Activated CD4-positive, alpha-beta memory T cell treated with anti-CD3 and anti-CD28 coated beads for 36 hours (primary cell): Measurements from ENCODE around the gene NPIPA2. TPM values are rescaled to one million over a fixed set of nuclear protein-coding genes. Genes with fewer than 3 reads are reported as not detected.
"Not testable (repeated sequence)": the region's sequence is repeated elsewhere in the genome, so short reads cannot be mapped to it uniquely, and the experiment has no call there.

ENCODE experiments used
- CTCF ChIA-PET: fragments of 350-600 bp; sonication (Branson Sonifier 250); formaldehyde crosslinking; loops from one replicate; lab custom pipeline; 2021; ENCODE audit warnings: antibody characterized with exemption, inconsistent platforms; lab: Charles Lee
- POLR2A ChIA-PET: fragments of 350-600 bp; sonication (Branson Sonifier 250); formaldehyde crosslinking; loops from one replicate; lab custom pipeline; 2021; ENCODE audit warnings: antibody characterized with exemption; lab: Charles Lee
- DNase-seq: peaks from one replicate; pipeline ENCODE4 v3.0.0-alpha.2; 2020
- H3K27ac Mint-ChIP-seq: one replicate; pipeline ENCODE4 v1.8.0; 2021; ENCODE audit warnings: mixed read lengths
- H3K27me3 Mint-ChIP-seq: one replicate; pipeline ENCODE4 v1.8.0; 2021; ENCODE audit warnings: mixed read lengths
- H3K36me3 Mint-ChIP-seq: one replicate; pipeline ENCODE4 v1.8.0; 2021; ENCODE audit warnings: mixed read lengths
- H3K4me1 Mint-ChIP-seq: one replicate; pipeline ENCODE4 v1.8.0; 2021; ENCODE audit warnings: low read depth, mixed read lengths
- H3K4me3 Mint-ChIP-seq: one replicate; pipeline ENCODE4 v1.8.0; 2021; ENCODE audit warnings: mild to moderate bottlenecking, mixed read lengths
- H3K9me3 Mint-ChIP-seq: one replicate; pipeline ENCODE4 v1.8.0; 2021; ENCODE audit warnings: mixed read lengths
- intact Hi-C: fragments of 100-400 bp; cut with micrococcal nuclease; formaldehyde crosslinking; loops from one replicate; pipeline ENCODE4 v1.15.1; 2023
- total RNA-seq, 2 experiments: library from RNA; stranded (reverse); gene quantifications; one replicate each; pipeline ENCODE4 v1.2.3, GENCODE V29; 2021

The NPIPA2 gene
- total RNA-seq = 1 to 10 TPM; 4.7 to 4.8 TPM

DNA sequence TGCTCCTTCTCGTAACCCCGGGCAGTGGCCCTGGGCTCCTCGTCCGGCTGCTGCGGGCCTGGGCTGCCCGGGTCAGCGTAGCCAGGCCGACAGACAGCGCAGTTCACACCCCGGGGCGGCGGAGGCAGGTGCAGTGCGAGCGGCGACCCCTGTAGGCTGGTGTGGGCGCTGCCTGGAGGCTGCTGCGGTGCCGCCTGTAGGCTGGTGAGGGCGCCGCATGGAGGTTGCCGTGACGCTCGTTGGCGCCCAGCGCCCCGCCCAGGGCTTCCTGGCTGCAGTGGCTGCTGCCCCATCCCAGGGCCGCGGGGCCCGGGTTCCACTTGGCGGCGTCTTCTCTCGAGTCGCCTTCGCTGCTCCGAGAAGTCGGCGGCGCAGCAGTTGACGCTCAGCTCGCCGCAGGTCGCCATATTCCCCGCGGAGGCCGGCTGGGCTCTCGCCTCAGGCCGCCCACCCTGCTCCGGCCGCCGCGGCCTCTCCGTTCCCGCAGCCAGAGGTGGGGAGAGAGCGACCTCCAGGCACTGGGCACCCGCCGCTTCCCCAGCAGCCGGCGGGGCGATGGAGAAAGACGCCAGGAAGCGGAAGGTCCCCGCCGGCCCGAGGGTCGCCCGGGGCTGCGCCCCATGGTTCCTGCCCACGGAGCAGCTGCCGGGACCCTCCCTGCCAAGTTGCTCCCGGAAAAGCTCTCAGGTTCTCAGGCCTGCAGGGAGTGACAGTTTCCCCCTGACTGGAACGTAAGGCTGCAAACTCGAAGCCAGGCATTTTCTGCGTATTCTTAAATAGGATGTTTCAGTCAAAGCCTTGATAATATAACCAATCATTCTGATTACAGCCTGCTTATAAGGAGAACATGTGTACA lies at the start of gene NPIPA2:
NPIPA2 (plus strand) TSS at position 261 of the 856 bp plus-strand sequence. CDS start 5,533 bp downstream, outside the sequence.
- DNase-seq, H3K36me3 Mint-ChIP-seq, H3K27ac Mint-ChIP-seq, H3K27me3 Mint-ChIP-seq, H3K4me3 Mint-ChIP-seq, POLR2A ChIA-PET, H3K9me3 Mint-ChIP-seq, intact Hi-C loops, H3K4me1 Mint-ChIP-seq, CTCF ChIA-PET: not testable (repeated sequence)

DNA sequence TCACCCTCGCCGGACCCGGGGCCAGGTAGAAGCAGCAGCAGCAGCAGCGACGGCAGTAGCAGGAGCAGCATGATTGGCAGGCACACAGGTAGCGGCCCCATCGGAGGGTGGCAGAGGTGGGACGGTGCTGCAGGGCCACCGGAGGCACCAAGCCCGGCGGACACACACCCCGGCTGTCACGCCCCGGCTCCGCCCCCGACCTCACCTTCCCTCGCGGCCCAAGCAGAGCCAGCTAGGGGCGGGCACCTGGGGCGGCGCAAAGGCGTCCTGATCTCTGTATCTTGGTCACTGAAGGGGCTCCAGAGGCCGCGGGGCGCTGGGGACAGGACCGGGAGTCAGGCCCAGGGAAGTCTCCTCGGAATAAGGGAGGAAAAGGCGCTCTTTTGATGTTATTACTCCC lies 48.2 kb upstream of the NPIPA2 start, which contains the start of gene PLA2G10:
PLA2G10 (minus strand) TSS at position 180 of the 400 bp plus-strand sequence; CDS start at position 101, 79 bp downstream.
- H3K27me3 Mint-ChIP-seq, H3K9me3 Mint-ChIP-seq, DNase-seq, CTCF ChIA-PET, H3K4me1 Mint-ChIP-seq, H3K4me3 Mint-ChIP-seq, H3K27ac Mint-ChIP-seq, H3K36me3 Mint-ChIP-seq, intact Hi-C loops, POLR2A ChIA-PET: not testable (repeated sequence)

DNA sequence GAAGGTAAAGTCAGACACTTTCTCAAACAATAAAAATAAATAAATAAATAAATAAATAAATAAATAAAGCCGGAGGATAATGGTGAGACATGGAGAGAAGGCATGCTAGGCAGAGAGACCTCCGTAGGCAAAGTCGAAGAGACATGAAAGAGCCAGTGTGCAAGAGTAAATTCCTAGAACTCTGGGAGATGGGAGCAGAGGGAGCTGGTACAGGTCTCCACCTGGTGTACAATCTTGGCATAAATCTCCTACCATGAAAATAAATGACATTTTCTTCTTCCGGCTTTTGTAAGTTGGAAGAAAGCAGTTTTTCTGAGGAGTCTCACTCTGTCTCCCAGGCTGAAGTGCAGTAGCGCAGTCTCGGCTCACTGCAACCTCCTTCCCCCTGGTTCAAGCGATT lies 40.5 kb upstream of the NPIPA2 start:
- H3K9me3 Mint-ChIP-seq = not testable (repeated sequence)

DNA sequence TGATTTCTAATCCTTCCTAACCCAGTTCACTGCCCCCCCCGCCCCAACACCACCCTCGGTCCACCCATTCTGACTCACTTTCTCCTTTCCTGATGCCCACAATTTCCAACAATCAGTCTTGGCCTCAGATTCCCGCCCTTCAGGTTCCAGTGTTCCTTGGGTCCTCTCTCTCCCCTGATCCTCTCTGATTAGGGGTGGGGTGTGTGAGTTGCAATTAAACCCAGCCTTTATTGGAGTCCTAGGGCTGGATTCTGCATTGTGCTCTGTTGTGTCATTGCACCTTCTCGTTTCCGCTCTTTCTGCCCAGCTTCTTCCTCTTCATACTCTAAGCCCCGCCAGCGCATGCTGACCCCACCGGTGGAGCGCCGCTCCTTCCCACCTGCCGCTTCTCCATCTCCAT lies 39.7 kb upstream of the NPIPA2 start:
- H3K4me3 Mint-ChIP-seq, DNase-seq, H3K36me3 Mint-ChIP-seq, CTCF ChIA-PET, H3K9me3 Mint-ChIP-seq, H3K27me3 Mint-ChIP-seq, intact Hi-C loops, POLR2A ChIA-PET, H3K27ac Mint-ChIP-seq, H3K4me1 Mint-ChIP-seq: not testable (repeated sequence)

More for the DNA sequence above, 40.5 kb upstream of the NPIPA2 start:
- H3K36me3 Mint-ChIP-seq, H3K4me3 Mint-ChIP-seq, DNase-seq, H3K27ac Mint-ChIP-seq, H3K4me1 Mint-ChIP-seq, CTCF ChIA-PET, intact Hi-C loops, POLR2A ChIA-PET, H3K27me3 Mint-ChIP-seq: not testable (repeated sequence)

DNA sequence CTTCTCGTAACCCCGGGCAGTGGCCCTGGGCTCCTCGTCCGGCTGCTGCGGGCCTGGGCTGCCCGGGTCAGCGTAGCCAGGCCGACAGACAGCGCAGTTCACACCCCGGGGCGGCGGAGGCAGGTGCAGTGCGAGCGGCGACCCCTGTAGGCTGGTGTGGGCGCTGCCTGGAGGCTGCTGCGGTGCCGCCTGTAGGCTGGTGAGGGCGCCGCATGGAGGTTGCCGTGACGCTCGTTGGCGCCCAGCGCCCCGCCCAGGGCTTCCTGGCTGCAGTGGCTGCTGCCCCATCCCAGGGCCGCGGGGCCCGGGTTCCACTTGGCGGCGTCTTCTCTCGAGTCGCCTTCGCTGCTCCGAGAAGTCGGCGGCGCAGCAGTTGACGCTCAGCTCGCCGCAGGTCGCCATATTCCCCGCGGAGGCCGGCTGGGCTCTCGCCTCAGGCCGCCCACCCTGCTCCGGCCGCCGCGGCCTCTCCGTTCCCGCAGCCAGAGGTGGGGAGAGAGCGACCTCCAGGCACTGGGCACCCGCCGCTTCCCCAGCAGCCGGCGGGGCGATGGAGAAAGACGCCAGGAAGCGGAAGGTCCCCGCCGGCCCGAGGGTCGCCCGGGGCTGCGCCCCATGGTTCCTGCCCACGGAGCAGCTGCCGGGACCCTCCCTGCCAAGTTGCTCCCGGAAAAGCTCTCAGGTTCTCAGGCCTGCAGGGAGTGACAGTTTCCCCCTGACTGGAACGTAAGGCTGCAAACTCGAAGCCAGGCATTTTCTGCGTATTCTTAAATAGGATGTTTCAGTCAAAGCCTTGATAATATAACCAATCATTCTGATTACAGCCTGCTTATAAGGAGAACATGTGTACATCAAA lies 38.9 kb upstream of the NPIPA2 start, which contains the start of gene NPIPA3:
NPIPA3 (plus strand) TSS at position 256 of the 856 bp plus-strand sequence. CDS start 5,533 bp downstream, outside the sequence.
- intact Hi-C loops, H3K27ac Mint-ChIP-seq, H3K36me3 Mint-ChIP-seq, H3K27me3 Mint-ChIP-seq, H3K4me3 Mint-ChIP-seq, H3K4me1 Mint-ChIP-seq, CTCF ChIA-PET, POLR2A ChIA-PET, H3K9me3 Mint-ChIP-seq, DNase-seq: not testable (repeated sequence)

DNA sequence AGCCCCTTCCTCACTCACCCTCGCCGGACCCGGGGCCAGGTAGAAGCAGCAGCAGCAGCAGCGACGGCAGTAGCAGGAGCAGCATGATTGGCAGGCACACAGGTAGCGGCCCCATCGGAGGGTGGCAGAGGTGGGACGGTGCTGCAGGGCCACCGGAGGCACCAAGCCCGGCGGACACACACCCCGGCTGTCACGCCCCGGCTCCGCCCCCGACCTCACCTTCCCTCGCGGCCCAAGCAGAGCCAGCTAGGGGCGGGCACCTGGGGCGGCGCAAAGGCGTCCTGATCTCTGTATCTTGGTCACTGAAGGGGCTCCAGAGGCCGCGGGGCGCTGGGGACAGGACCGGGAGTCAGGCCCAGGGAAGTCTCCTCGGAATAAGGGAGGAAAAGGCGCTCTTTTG lies 9.1 kb upstream of the NPIPA2 start:
- H3K4me3 Mint-ChIP-seq, CTCF ChIA-PET, H3K27me3 Mint-ChIP-seq, H3K27ac Mint-ChIP-seq, intact Hi-C loops, DNase-seq, H3K36me3 Mint-ChIP-seq, H3K4me1 Mint-ChIP-seq, POLR2A ChIA-PET, H3K9me3 Mint-ChIP-seq: not testable (repeated sequence)

DNA sequence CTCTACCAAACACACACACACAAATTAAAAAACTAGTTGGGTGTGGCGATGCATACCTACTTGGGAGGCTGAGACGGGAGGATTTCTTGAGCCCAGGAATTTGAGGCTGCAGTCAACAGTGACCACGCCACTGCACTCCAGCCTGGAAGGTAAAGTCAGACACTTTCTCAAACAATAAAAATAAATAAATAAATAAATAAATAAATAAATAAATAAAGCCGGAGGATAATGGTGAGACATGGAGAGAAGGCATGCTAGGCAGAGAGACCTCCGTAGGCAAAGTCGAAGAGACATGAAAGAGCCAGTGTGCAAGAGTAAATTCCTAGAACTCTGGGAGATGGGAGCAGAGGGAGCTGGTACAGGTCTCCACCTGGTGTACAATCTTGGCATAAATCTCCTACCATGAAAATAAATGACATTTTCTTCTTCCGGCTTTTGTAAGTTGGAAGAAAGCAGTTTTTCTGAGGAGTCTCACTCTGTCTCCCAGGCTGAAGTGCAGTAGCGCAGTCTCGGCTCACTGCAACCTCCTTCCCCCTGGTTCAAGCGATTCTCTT lies 1.4 kb upstream of the NPIPA2 start:
- H3K27ac Mint-ChIP-seq, CTCF ChIA-PET, intact Hi-C loops: not testable (repeated sequence)

DNA sequence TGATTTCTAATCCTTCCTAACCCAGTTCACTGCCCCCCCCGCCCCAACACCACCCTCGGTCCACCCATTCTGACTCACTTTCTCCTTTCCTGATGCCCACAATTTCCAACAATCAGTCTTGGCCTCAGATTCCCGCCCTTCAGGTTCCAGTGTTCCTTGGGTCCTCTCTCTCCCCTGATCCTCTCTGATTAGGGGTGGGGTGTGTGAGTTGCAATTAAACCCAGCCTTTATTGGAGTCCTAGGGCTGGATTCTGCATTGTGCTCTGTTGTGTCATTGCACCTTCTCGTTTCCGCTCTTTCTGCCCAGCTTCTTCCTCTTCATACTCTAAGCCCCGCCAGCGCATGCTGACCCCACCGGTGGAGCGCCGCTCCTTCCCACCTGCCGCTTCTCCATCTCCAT lies 539 bp upstream of the NPIPA2 start:
- POLR2A ChIA-PET, intact Hi-C loops, H3K9me3 Mint-ChIP-seq, H3K4me1 Mint-ChIP-seq, CTCF ChIA-PET, DNase-seq, H3K27ac Mint-ChIP-seq, H3K36me3 Mint-ChIP-seq, H3K27me3 Mint-ChIP-seq, H3K4me3 Mint-ChIP-seq: not testable (repeated sequence)

More for the DNA sequence above, 1.4 kb upstream of the NPIPA2 start:
- H3K27me3 Mint-ChIP-seq, DNase-seq, H3K36me3 Mint-ChIP-seq, POLR2A ChIA-PET, H3K4me1 Mint-ChIP-seq, H3K4me3 Mint-ChIP-seq, H3K9me3 Mint-ChIP-seq: not testable (repeated sequence)

DNA sequence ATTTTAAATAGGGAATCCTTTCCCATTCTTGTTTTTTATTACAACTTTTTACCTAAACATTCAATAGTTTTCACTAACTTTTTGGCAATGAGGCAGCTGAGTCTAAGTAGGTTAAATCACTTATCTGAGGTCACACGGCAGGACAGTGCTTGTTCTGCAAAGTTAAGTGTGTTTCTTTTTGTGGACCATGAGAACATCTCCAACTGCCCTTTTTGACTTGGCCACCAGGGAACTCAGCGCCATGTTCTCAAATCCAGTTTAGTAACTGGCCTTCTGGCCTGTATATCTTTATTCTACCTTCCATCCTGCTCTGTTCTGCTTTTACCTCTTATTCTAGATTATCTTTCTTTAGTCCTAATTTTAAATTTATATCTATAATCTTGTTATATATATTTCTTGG lies 31.3 kb downstream of the NPIPA2 start:
- H3K4me3 Mint-ChIP-seq, H3K36me3 Mint-ChIP-seq, H3K27ac Mint-ChIP-seq, intact Hi-C loops, CTCF ChIA-PET, H3K9me3 Mint-ChIP-seq, H3K4me1 Mint-ChIP-seq, POLR2A ChIA-PET, H3K27me3 Mint-ChIP-seq, DNase-seq: not testable (repeated sequence)

DNA sequence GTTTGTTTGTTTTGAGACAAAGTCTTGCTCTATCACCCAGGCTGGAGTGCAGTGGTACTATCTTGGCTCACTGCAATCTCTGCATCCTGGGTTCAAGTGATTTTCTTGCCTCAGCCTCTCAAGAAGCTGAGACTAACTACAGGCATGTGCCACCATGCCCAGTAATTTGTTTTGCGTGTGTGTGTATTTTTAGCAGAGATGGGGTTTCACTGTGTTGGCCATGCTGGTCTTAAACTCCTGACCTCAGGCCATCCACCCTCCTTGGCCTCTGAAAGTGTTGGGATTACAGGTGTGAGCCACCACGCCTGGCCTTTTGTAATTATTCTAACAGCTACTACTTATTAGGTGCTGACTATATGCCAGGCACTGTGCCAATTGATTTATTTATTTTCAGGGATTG lies 33.3 kb downstream of the NPIPA2 start:
- DNase-seq, CTCF ChIA-PET, H3K27me3 Mint-ChIP-seq, H3K9me3 Mint-ChIP-seq, H3K27ac Mint-ChIP-seq, H3K4me3 Mint-ChIP-seq, POLR2A ChIA-PET, H3K4me1 Mint-ChIP-seq, H3K36me3 Mint-ChIP-seq, intact Hi-C loops: not testable (repeated sequence)

DNA sequence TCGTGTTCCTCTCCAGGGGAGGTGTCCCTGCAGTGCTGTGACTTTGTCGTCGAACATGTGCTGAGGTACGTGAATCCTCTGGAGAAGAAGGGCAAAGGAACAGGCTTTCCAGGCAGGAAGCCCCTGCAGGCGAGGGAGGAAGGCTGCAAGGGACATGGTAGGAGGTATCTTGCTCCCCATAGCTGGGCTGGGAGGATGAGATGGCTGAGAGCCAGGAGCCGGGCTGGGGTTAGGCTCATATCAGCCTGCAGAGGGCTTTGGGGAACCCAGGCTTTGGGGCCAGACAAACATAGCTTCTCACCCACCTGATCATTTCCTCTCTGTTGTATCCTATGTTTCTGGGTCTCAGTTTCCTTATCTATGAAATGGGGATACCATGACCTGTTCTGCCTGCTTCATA lies 34.4 kb downstream of the NPIPA2 start:
- H3K27ac Mint-ChIP-seq, H3K36me3 Mint-ChIP-seq, CTCF ChIA-PET, H3K27me3 Mint-ChIP-seq, H3K4me3 Mint-ChIP-seq, H3K9me3 Mint-ChIP-seq, intact Hi-C loops, DNase-seq, H3K4me1 Mint-ChIP-seq, POLR2A ChIA-PET: not testable (repeated sequence)

DNA sequence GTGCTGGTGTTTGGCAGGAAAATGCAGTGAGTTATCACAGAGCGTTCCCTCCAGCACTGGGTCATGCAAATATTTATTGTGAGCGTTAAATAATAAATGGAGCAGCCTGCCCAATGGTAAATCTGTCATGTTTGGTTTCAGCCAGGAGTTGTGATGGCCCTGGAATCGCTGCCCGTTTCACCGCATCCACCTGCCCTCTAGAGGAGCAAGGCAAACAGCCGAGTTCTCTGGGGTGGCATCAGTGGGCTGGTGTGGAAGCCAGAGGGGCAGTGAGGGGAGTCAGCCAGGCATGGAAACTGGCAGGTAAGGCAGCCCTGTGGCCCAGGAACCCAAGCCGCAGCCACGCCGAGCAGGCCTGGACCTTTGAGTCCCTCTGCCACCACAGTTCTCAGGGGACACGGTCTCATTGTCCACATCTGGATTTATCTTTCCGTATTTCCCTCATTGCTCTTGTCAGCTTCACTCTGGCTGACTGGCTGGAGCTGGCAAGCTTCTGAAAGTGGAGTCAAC lies 37.1 kb downstream of the NPIPA2 start:
- intact Hi-C loops, H3K9me3 Mint-ChIP-seq, H3K27ac Mint-ChIP-seq, H3K27me3 Mint-ChIP-seq, POLR2A ChIA-PET, DNase-seq, CTCF ChIA-PET, H3K36me3 Mint-ChIP-seq, H3K4me1 Mint-ChIP-seq, H3K4me3 Mint-ChIP-seq: not testable (repeated sequence)
